H1 (cell line): ENCODE measurements around the gene ZBTB18. TPM values are rescaled to one million over a fixed set of nuclear protein-coding genes. Genes with fewer than 3 reads are reported as not detected.

Experiments
- CBX5 ChIP-seq: fragments of 300-800, 300-1000 bp; sonication (generic); IDR thresholded peaks from 2 replicates; pipeline ENCODE4 v1.7.1; 2016; ENCODE audit warnings: antibody characterized with exemption, low read length, low read depth
- SP1 ChIP-seq: IDR thresholded peaks from 2 replicates; pipeline ENCODE4 v1.6.1; 2011; ENCODE audit warnings: low read depth, low read length
- SUZ12 ChIP-seq: fragments of 200-600 bp; sonication (generic); IDR thresholded peaks from 2 replicates; pipeline ENCODE4 v1.6.1; 2012; ENCODE audit warnings: mild to moderate bottlenecking, inconsistent platforms, low read length, moderate library complexity, mixed read lengths
- TAF7 ChIP-seq: optimal IDR thresholded peaks from 2 replicates; pipeline ENCODE3; 2011; ENCODE audit warnings: low read depth, mild to moderate bottlenecking, inconsistent platforms, low read length, moderate library complexity, borderline replicate concordance
- polyA plus RNA-seq, 7 experiments: library from polyadenylated mRNA; depleted of rRNA in 3 of 7; stranded (reverse) in 5 of 7; unstranded in 2 of 7; fragments of >200 nt in 5 of 7; fragments of 200-250 nt in 2 of 7; gene quantifications; 1 replicate in 5 of 7; 2 replicates in 1 of 7; 4 replicates in 1 of 7; pipeline versions ENCODE4 v1.2.1 to v1.2.3, GENCODE V29; 2011 to 2013; ENCODE audit warnings: missing spikeins in 2 of 7, mixed read lengths in 2 of 7
- total RNA-seq: library from RNA; stranded (reverse); fragmentation: NEBNext Ultra II Directional; extraction: Animal tissue kit (Norgen Biotek cat#: 25700); gene quantifications from 2 replicates; pipeline ENCODE4 v1.2.1, GENCODE V29; 2021
- TF ChIP-seq, protein P1 (sequence below): IDR thresholded peaks from 2 replicates; pipeline ENCODE4 v1.6.1; 2011; ENCODE audit warnings: low read depth, mild to moderate bottlenecking, low read length; ENCODE audit not compliant: insufficient read depth
- TF ChIP-seq, protein P2 (sequence below): fragments of 300-600 bp; sonication (generic); IDR thresholded peaks from 2 replicates; pipeline ENCODE4 v1.7.1; 2012; ENCODE audit warnings: low read length, moderate library complexity, mild to moderate bottlenecking, inconsistent platforms; ENCODE audit not compliant: insufficient replicate concordance

Gene ZBTB18
- total and polyA plus RNA-seq, 2 of the 8 experiments (the other 6 are each of a cell fraction or from before 2014, with no cell fraction given) = 8.5 to 14.4 TPM

DNA sequence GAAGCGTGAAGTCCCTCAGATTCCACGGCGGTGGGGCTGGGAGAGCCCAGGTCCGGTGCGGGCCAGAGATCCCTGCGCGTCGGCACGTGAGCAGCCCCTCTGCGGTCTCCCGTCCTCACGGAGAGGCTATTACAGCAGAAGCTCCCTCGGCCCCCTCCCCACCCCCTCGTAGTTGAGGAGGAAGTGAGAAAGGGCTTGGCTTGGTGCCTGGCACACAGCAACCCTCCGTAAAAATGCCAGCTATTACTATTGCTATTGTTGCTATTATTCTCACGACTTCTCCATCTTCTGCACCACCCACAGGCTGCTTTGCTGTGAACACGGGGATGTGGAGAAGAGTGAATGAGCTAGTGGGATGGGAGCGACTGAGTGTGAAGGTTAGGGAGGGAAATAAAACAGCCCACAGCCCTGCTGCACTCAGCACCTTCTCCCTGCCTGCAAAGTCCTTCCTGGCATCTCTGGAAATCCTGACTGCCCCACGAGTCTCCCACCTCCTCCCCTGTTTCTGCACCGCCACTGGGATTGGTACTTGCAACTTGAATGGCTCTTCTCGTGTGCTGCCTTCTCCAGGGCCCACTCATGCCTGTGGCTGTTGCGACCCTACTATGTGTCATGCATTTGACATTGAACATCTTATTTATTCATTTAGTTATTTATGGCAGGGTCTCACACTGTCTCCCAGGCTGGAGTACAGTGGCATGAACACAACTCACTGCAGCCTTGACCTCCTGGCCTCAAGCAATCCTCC, 26.6 kb downstream of the ZBTB18 start (continued):
- TF ChIP-seq, protein P1, sequence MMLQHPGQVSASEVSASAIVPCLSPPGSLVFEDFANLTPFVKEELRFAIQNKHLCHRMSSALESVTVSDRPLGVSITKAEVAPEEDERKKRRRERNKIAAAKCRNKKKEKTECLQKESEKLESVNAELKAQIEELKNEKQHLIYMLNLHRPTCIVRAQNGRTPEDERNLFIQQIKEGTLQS = no peak
- no peak for TF ChIP-seq SUZ12
- no peak for TF ChIP-seq SP1
- no peak for TF ChIP-seq TAF7
- no peak for TF ChIP-seq CBX5
- TF ChIP-seq, protein P2, sequence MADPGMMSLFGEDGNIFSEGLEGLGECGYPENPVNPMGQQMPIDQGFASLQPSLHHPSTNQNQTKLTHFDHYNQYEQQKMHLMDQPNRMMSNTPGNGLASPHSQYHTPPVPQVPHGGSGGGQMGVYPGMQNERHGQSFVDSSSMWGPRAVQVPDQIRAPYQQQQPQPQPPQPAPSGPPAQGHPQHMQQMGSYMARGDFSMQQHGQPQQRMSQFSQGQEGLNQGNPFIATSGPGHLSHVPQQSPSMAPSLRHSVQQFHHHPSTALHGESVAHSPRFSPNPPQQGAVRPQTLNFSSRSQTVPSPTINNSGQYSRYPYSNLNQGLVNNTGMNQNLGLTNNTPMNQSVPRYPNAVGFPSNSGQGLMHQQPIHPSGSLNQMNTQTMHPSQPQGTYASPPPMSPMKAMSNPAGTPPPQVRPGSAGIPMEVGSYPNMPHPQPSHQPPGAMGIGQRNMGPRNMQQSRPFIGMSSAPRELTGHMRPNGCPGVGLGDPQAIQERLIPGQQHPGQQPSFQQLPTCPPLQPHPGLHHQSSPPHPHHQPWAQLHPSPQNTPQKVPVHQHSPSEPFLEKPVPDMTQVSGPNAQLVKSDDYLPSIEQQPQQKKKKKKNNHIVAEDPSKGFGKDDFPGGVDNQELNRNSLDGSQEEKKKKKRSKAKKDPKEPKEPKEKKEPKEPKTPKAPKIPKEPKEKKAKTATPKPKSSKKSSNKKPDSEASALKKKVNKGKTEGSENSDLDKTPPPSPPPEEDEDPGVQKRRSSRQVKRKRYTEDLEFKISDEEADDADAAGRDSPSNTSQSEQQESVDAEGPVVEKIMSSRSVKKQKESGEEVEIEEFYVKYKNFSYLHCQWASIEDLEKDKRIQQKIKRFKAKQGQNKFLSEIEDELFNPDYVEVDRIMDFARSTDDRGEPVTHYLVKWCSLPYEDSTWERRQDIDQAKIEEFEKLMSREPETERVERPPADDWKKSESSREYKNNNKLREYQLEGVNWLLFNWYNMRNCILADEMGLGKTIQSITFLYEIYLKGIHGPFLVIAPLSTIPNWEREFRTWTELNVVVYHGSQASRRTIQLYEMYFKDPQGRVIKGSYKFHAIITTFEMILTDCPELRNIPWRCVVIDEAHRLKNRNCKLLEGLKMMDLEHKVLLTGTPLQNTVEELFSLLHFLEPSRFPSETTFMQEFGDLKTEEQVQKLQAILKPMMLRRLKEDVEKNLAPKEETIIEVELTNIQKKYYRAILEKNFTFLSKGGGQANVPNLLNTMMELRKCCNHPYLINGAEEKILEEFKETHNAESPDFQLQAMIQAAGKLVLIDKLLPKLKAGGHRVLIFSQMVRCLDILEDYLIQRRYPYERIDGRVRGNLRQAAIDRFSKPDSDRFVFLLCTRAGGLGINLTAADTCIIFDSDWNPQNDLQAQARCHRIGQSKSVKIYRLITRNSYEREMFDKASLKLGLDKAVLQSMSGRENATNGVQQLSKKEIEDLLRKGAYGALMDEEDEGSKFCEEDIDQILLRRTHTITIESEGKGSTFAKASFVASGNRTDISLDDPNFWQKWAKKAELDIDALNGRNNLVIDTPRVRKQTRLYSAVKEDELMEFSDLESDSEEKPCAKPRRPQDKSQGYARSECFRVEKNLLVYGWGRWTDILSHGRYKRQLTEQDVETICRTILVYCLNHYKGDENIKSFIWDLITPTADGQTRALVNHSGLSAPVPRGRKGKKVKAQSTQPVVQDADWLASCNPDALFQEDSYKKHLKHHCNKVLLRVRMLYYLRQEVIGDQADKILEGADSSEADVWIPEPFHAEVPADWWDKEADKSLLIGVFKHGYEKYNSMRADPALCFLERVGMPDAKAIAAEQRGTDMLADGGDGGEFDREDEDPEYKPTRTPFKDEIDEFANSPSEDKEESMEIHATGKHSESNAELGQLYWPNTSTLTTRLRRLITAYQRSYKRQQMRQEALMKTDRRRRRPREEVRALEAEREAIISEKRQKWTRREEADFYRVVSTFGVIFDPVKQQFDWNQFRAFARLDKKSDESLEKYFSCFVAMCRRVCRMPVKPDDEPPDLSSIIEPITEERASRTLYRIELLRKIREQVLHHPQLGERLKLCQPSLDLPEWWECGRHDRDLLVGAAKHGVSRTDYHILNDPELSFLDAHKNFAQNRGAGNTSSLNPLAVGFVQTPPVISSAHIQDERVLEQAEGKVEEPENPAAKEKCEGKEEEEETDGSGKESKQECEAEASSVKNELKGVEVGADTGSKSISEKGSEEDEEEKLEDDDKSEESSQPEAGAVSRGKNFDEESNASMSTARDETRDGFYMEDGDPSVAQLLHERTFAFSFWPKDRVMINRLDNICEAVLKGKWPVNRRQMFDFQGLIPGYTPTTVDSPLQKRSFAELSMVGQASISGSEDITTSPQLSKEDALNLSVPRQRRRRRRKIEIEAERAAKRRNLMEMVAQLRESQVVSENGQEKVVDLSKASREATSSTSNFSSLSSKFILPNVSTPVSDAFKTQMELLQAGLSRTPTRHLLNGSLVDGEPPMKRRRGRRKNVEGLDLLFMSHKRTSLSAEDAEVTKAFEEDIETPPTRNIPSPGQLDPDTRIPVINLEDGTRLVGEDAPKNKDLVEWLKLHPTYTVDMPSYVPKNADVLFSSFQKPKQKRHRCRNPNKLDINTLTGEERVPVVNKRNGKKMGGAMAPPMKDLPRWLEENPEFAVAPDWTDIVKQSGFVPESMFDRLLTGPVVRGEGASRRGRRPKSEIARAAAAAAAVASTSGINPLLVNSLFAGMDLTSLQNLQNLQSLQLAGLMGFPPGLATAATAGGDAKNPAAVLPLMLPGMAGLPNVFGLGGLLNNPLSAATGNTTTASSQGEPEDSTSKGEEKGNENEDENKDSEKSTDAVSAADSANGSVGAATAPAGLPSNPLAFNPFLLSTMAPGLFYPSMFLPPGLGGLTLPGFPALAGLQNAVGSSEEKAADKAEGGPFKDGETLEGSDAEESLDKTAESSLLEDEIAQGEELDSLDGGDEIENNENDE = no peak
- TF ChIP-seq, all 59 proteins: peak for 0
